AG09309 (cell line): Measurements from ENCODE around the gene ZNF428.
"Not testable (repeated sequence)": the region's sequence is repeated elsewhere in the genome, so short reads cannot be mapped to it uniquely, and the experiment has no call there.

Experiments used
- DNase-seq: peaks from one replicate; pipeline ENCODE4 v3.0.0-alpha.2; 2010; ENCODE audit warnings: low read depth
- H3K4me3 ChIP-seq: 2 replicates; pipeline ENCODE4 v1.5.1; 2011; ENCODE audit warnings: mild to moderate bottlenecking, low read depth, low read length, moderate library complexity; ENCODE audit not compliant: control insufficient read depth
- TF ChIP-seq, protein P1 (sequence below): IDR thresholded peaks from 2 replicates; pipeline ENCODE4 v1.5.1; 2011; ENCODE audit warnings: mild to moderate bottlenecking, low read depth, low read length, inconsistent platforms; ENCODE audit not compliant: insufficient read depth, control insufficient read depth; ENCODE audit errors: missing control alignments

ZNF428 gene

GRCh38 chr19:43609872-43610271 is 9.6 kb downstream of the ZNF428 start:
- H3K4me3 ChIP-seq, result no peak overlapping the region
- TF ChIP-seq, protein P1, sequence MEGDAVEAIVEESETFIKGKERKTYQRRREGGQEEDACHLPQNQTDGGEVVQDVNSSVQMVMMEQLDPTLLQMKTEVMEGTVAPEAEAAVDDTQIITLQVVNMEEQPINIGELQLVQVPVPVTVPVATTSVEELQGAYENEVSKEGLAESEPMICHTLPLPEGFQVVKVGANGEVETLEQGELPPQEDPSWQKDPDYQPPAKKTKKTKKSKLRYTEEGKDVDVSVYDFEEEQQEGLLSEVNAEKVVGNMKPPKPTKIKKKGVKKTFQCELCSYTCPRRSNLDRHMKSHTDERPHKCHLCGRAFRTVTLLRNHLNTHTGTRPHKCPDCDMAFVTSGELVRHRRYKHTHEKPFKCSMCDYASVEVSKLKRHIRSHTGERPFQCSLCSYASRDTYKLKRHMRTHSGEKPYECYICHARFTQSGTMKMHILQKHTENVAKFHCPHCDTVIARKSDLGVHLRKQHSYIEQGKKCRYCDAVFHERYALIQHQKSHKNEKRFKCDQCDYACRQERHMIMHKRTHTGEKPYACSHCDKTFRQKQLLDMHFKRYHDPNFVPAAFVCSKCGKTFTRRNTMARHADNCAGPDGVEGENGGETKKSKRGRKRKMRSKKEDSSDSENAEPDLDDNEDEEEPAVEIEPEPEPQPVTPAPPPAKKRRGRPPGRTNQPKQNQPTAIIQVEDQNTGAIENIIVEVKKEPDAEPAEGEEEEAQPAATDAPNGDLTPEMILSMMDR, result no peak
- no peak for DNase-seq

DNA sequence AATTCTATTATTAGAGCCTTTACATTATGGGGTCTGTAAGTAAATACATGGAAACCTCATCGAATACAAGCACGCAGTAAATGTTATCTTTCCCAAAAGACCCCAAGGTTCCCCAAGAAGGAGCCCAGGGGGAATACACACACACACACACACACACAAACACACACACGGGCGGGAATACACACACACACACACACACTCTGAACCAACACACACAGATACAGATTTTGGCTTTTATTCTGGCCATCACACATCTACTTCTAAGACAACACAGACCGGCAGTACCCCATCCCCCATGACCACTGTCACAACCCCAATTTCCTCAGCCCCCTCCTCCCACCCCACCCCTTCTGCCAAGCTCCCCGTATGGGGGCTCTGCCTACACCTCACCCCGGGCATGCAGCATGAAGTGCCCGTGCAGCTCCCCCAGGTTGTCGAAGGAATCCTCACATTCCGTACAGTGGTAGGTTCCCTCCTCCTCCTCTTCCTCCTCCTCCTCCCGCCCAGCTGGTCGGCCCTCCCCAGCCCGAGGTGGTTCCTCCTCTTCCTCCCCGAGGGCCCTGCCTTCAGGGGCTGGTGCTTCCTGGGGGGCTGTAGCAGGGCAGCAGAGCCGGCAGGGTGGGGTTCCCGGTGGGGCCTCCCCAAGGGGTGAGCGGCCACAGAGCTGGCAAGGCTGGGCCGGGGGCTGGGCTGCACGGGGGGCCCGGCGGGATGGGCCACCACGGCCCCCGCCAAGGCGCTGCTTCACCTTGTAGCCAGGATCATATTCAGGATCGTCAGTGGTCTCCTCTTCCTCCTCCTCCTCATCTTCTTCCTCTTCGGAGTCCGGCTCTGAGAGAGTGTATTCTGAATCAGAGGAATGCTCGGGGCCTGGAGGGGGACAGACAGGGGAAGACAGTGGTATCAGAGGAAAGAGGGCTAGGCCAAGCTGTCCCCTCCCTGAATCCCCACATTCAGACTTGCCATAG is 11.9 kb downstream of the ZNF428 start:
- TF ChIP-seq, protein P1, result no peak
- H3K4me3 ChIP-seq, result no peak overlapping the region
- DNase-seq, result no peak

DNA sequence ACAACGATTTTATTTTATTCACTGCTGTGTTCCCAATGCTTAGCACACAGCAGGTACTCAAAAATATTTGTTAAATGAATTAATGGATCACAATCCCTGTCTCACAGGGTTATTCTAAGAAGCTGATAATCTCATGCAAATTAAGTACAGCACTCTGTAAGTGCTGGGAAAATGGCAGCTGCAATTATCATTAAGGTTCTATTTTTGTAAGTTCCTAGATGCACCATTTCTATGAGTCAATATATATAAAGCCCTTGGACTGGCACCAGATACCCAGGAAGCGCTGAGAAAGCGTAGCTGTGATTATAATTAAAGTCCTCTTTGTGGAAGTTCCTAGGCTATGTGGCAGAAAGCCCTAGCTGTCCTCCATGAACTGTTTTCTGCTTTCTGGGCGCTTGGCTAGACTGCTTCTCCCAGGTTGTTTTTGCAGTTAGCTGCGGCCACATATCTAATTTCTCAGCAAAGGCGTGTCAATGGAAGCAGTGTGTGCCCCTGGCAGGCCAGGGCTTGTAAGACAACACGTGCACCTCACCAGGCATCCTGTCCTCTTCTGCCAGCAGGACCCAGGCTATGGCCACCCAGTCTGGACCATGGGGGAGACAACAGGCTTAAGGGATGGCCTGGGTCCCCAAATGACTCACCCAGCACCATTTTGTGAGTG is 12.7 kb downstream of the ZNF428 start:
- no peak for DNase-seq
- TF ChIP-seq, protein P1, result no peak
- H3K4me3 ChIP-seq, result no peak overlapping the region

- DNase-seq, result no peak
- H3K4me3 ChIP-seq, result no peak overlapping the region
- TF ChIP-seq, protein P1, result no peak
These were observed 13.4 kb downstream of the ZNF428 start for GRCh38 chr19:43605875-43606568.

DNA sequence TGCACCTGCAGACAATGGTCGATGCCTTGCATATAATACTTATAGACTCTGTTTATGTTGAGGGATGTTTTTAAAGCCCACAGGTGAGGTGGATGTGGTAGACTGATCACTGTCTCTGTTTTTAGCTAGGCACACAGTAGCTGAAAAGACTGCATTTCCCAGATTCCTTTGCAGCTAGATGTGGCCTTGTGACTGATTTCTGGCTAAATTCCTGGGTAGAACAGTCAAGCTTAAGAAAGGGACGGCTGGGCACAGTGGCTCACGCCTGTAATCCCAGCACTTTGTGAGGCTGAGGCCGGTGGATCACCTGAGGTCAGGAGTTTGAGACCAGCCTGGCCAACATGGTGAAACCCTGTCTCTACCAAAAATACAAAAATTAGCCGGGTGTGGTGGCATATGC is 19.1 kb downstream of the ZNF428 start:
- H3K4me3 ChIP-seq, DNase-seq: not testable (repeated sequence)

DNA sequence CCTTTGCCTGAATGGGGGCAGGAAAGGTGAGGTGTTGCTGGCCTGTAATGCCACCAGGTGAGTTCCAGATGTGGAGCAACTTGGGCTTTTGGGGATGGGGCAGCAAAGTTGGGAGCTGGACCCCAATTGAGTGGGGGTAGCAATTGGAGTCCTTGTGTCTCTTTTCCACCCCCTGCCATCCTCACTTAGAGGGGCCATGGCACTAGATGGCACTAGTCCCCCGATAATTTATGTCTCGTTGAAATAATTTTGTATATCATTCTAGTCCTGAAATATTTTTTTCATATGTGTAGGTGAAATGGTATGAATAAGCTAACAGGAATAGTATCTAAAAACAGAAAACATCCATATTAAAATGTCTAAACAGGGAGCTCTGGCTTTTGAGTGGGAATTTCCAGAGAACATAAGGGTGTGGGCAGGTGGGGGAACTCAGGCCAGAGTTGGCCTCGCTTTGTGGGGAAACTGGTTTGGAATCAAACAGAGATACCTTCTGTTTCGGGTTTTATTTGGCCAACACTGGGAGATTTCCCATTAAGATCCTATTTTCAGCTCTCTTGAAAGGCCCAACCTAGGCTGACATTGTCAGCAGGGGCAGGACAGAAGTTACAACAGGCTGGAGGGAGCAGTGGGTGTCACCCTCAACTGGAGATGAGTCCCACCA is 19.7 kb downstream of the ZNF428 start:
- no peak overlapping the region for H3K4me3 ChIP-seq
- DNase-seq, result no peak
- TF ChIP-seq, protein P1, result no peak
